H1 (cell line): ENCODE measurements around the gene SERPINB8. TPM values are rescaled to one million over a fixed set of nuclear protein-coding genes. Genes with fewer than 3 reads are reported as not detected.

Experiments
- CTCF ChIA-PET: fragments of 300-600 bp; sonication (Branson Sonifier 250); formaldehyde crosslinking; loops from one replicate; lab custom pipeline; 2021; ENCODE audit not compliant: partially characterized antibody; lab: Charles Lee
- POLR2A ChIA-PET: fragments of 300-600 bp; sonication (Branson Sonifier 250); formaldehyde crosslinking; loops from one replicate; lab custom pipeline; 2021; ENCODE audit warnings: inconsistent platforms; ENCODE audit not compliant: partially characterized antibody; lab: Charles Lee
- DNase-seq, 2 experiments: peaks; one replicate each; pipeline versions ENCODE4 v3.0.0 to v3.0.0-alpha.2; 2010 to 2022; ENCODE audit warnings: low spot score in 2 of 2, low read depth in 1 of 2, mixed read lengths in 1 of 2
- FAIRE-seq: peaks from 2 replicates; lab custom pipeline; 2011; peaks lifted over from hg19 to GRCh38; lab: Jason Lieb, UNC
- H2AFZ ChIP-seq: 2 replicates; pipeline ENCODE4 v1.8.1; 2012; ENCODE audit warnings: low read length, inconsistent platforms
- H2AK5ac ChIP-seq: 2 replicates; pipeline ENCODE4 v1.6.1; 2013; ENCODE audit warnings: low read depth, low read length
- H2BK120ac ChIP-seq: replicated peaks from 2 replicates; pipeline ENCODE3; 2013; ENCODE audit warnings: low read depth, low read length, inconsistent platforms
- H2BK12ac ChIP-seq: 2 replicates; pipeline ENCODE4 v1.6.1; 2013; ENCODE audit warnings: low read depth, low read length
- H2BK15ac ChIP-seq: 2 replicates; pipeline ENCODE4 v1.6.1; 2013; ENCODE audit warnings: low read length
- H2BK20ac ChIP-seq: 2 replicates; pipeline ENCODE4 v1.6.1; 2013; ENCODE audit warnings: low read length
- H2BK5ac ChIP-seq: 2 replicates; pipeline ENCODE4 v1.6.1; 2013; ENCODE audit warnings: low read depth, low read length
- H3K14ac ChIP-seq: 2 replicates; pipeline ENCODE4 v1.6.1; 2013; ENCODE audit warnings: inconsistent platforms; ENCODE audit not compliant: insufficient read length
- H3K18ac ChIP-seq: 2 replicates; pipeline ENCODE4 v1.6.1; 2013; ENCODE audit warnings: low read length; ENCODE audit errors: extremely low read depth
- H3K23ac ChIP-seq: 2 replicates; pipeline ENCODE4 v1.6.1; 2013; ENCODE audit warnings: inconsistent platforms; ENCODE audit not compliant: insufficient read length
- H3K23me2 ChIP-seq: 2 replicates; pipeline ENCODE4 v1.6.1; 2013; ENCODE audit warnings: low read depth, low read length
- H3K27ac ChIP-seq: 2 replicates; pipeline ENCODE4 v1.6.1; 2011; ENCODE audit warnings: low read depth, low read length, inconsistent platforms
- H3K27me3 ChIP-seq, 4 experiments: replicated peaks in 1 of 4; 1 replicate in 1 of 4; 2 replicates in 3 of 4; pipeline versions ENCODE4 v1.6.1 to v1.8.1; 2011 to 2013; ENCODE audit warnings: low read length in 3 of 4, mild to moderate bottlenecking in 3 of 4, inconsistent platforms in 2 of 4, mixed read lengths in 2 of 4, moderate library complexity in 1 of 4; ENCODE audit not compliant: control insufficient read depth in 3 of 4, insufficient read depth in 3 of 4; ENCODE audit errors: extremely low read depth in 1 of 4
- H3K36me3 ChIP-seq, 4 experiments: 2 replicates each; pipeline versions ENCODE4 v1.6.1 to v1.8.1; 2011 to 2013; ENCODE audit warnings: mild to moderate bottlenecking in 4 of 4, low read length in 3 of 4, moderate library complexity in 2 of 4, control low read depth in 1 of 4, inconsistent platforms in 1 of 4; ENCODE audit not compliant: insufficient read depth in 4 of 4, control insufficient read depth in 2 of 4
- H3K4ac ChIP-seq: replicated peaks from 2 replicates; pipeline ENCODE3; 2013; ENCODE audit warnings: low read length, low read depth, mixed read lengths, inconsistent platforms; ENCODE audit not compliant: insufficient read length
- H3K4me1 ChIP-seq, 4 experiments: replicated peaks in 1 of 4; 1 replicate in 1 of 4; 2 replicates in 3 of 4; pipeline versions ENCODE4 v1.6.1 to v1.8.1; 2011 to 2013; ENCODE audit warnings: low read length in 3 of 4, inconsistent platforms in 2 of 4, mixed read lengths in 1 of 4; ENCODE audit not compliant: insufficient read depth in 4 of 4, control insufficient read depth in 3 of 4
- H3K4me2 ChIP-seq, 2 experiments: 2 replicates each; pipeline versions ENCODE4 v1.6.1 to v1.8.1; 2011 to 2013; ENCODE audit warnings: low read depth in 2 of 2, low read length in 2 of 2, control low read depth in 1 of 2, inconsistent platforms in 1 of 2, mild to moderate bottlenecking in 1 of 2; ENCODE audit not compliant: insufficient read depth in 1 of 2
- H3K4me3 ChIP-seq, 4 experiments: fragments of 200-600, 300-600 bp in 1 of 4; sonication (generic), shearing (Covaris generic), sonication (Bioruptor Twin) in 1 of 4; 2 replicates each; pipeline versions ENCODE4 v1.5.1 to v1.8.1; 2011 to 2016; ENCODE audit warnings: low read length in 4 of 4, low read depth in 3 of 4, control low read depth in 2 of 4, inconsistent platforms in 2 of 4, mild to moderate bottlenecking in 2 of 4, mixed read lengths in 1 of 4, moderate library complexity in 1 of 4; ENCODE audit not compliant: insufficient read depth in 2 of 4; ENCODE audit errors: extremely low read depth in 1 of 4
- H3K56ac ChIP-seq: replicated peaks from 2 replicates; pipeline ENCODE3; 2013; ENCODE audit warnings: low read depth, mild to moderate bottlenecking, mixed read lengths, low read length, inconsistent platforms; ENCODE audit not compliant: insufficient read length
- H3K79me1 ChIP-seq: 2 replicates; pipeline ENCODE4 v1.6.1; 2013; ENCODE audit warnings: low read depth, low read length, control low read depth
- H3K79me2 ChIP-seq, 2 experiments: 2 replicates each; pipeline versions ENCODE4 v1.6.1 to v1.8.1; 2012 to 2013; ENCODE audit warnings: low read length in 2 of 2, mild to moderate bottlenecking in 2 of 2, inconsistent platforms in 1 of 2; ENCODE audit not compliant: insufficient read depth in 2 of 2, control insufficient read depth in 1 of 2
- H3K9ac ChIP-seq, 4 experiments: replicated peaks in 1 of 4; 1 replicate in 1 of 4; 2 replicates in 3 of 4; pipeline versions ENCODE4 v1.6.1 to v1.8.1; 2011 to 2013; ENCODE audit warnings: low read depth in 3 of 4, low read length in 3 of 4, control low read depth in 2 of 4, mild to moderate bottlenecking in 2 of 4, moderate library complexity in 2 of 4, inconsistent platforms in 1 of 4; ENCODE audit errors: extremely low read depth in 1 of 4
- H3K9me3 ChIP-seq, 2 experiments: 2 replicates each; pipeline versions ENCODE4 v1.6.1 to v1.8.1; 2012 to 2013; ENCODE audit warnings: mild to moderate bottlenecking in 2 of 2, moderate library complexity in 2 of 2, control low read depth in 1 of 2, inconsistent platforms in 1 of 2, low read depth in 1 of 2, low read length in 1 of 2, mixed read lengths in 1 of 2; ENCODE audit not compliant: insufficient read depth in 2 of 2
- H4K20me1 ChIP-seq, 2 experiments: replicated peaks in 1 of 2; 2 replicates each; pipeline versions ENCODE3 to v1.8.1; 2011 to 2013; ENCODE audit warnings: inconsistent platforms in 2 of 2, low read length in 2 of 2, mild to moderate bottlenecking in 1 of 2; ENCODE audit not compliant: insufficient read depth in 2 of 2, control insufficient read depth in 1 of 2
- H4K5ac ChIP-seq: 2 replicates; pipeline ENCODE4 v1.6.1; 2013; ENCODE audit warnings: low read length, low read depth, mixed read lengths, inconsistent platforms; ENCODE audit not compliant: insufficient read length
- H4K8ac ChIP-seq: 2 replicates; pipeline ENCODE4 v1.8.0; 2013; ENCODE audit warnings: mild to moderate bottlenecking, moderate library complexity, low read length, inconsistent platforms; ENCODE audit not compliant: insufficient read depth; ENCODE audit errors: extremely low read depth
- H4K91ac ChIP-seq: replicated peaks from 2 replicates; pipeline ENCODE3; 2013; ENCODE audit warnings: low read length, mixed read lengths, inconsistent platforms; ENCODE audit not compliant: insufficient read length
- ASH2L ChIP-seq: fragments of 200-600, 300-600 bp; sonication (generic); IDR thresholded peaks from one replicate; pipeline ENCODE4 v1.7.1; 2017; ENCODE audit warnings: low read length
- ATF2 ChIP-seq: IDR thresholded peaks from 2 replicates; pipeline ENCODE4 v1.6.1; 2012; ENCODE audit warnings: low read length, inconsistent platforms
- CREB1 ChIP-seq: IDR thresholded peaks from 2 replicates; pipeline ENCODE4 v1.6.1; 2012; ENCODE audit warnings: inconsistent platforms
- E2F6 ChIP-seq: IDR thresholded peaks from 2 replicates; pipeline ENCODE4 v1.6.1; 2012; ENCODE audit warnings: inconsistent platforms
- EZH2 ChIP-seq: fragments of 200-600 bp; sonication (generic); IDR thresholded peaks from 2 replicates; pipeline ENCODE4 v1.7.1; 2012; ENCODE audit warnings: low read depth, mild to moderate bottlenecking, moderate library complexity, low read length, inconsistent platforms; ENCODE audit not compliant: severe bottlenecking
- JUND ChIP-seq: IDR thresholded peaks from 2 replicates; pipeline ENCODE4 v1.6.1; 2011; ENCODE audit warnings: mild to moderate bottlenecking, improper control_type of control experiment, low read length
- KDM5A ChIP-seq: fragments of 200-600 bp; IDR thresholded peaks from 2 replicates; pipeline ENCODE4 v1.7.1; 2012; ENCODE audit warnings: mild to moderate bottlenecking, low read length, inconsistent platforms, mixed read lengths
- NANOG ChIP-seq: IDR thresholded peaks from 2 replicates; pipeline ENCODE4 v1.6.1; 2011; ENCODE audit warnings: low read length, low read depth, mild to moderate bottlenecking, inconsistent platforms; ENCODE audit not compliant: insufficient read depth, poor library complexity, severe bottlenecking
- SIN3A ChIP-seq, 2 experiments: IDR thresholded peaks in 1 of 2; conservative IDR thresholded peaks in 1 of 2; 2 replicates each; pipeline ENCODE4 v1.6.1; 2011 to 2012; ENCODE audit warnings: low read length in 2 of 2, improper control_type of control experiment in 1 of 2, low read depth in 1 of 2, mild to moderate bottlenecking in 1 of 2
- SP2 ChIP-seq: IDR thresholded peaks from 2 replicates; pipeline ENCODE4 v1.6.1; 2012; ENCODE audit warnings: mild to moderate bottlenecking, low read length, inconsistent platforms
- TAF1 ChIP-seq: IDR thresholded peaks from 2 replicates; pipeline ENCODE4 v1.6.1; 2011; ENCODE audit warnings: mild to moderate bottlenecking, low read depth, low read length
- whole genome bisulfite sequencing, 2 experiments: shearing (Covaris generic) in 1 of 2; methylation state at CpG; one replicate each; pipeline versions ENCODE4 v1.1.6 to v1.1.7; 2013 to 2015; ENCODE audit warnings: low lambda C conversion rate in 2 of 2, mixed read lengths in 2 of 2, inconsistent platforms in 1 of 2, low coverage in 1 of 2, missing lambda C conversion rate in 1 of 2; ENCODE audit not compliant: insufficient replicate concordance in 2 of 2, insufficient coverage in 1 of 2, insufficient read length in 1 of 2; ENCODE audit errors: extremely low coverage in 1 of 2, missing lambda C conversion rate in 1 of 2; 5-methylcytosine and 5-hydroxymethylcytosine counted together
- polyA plus RNA-seq, 7 experiments: library from polyadenylated mRNA; depleted of rRNA in 3 of 7; stranded (reverse) in 5 of 7; unstranded in 2 of 7; fragments of >200 nt in 5 of 7; fragments of 200-250 nt in 2 of 7; gene quantifications; 1 replicate in 5 of 7; 2 replicates in 1 of 7; 4 replicates in 1 of 7; pipeline versions ENCODE4 v1.2.1 to v1.2.3, GENCODE V29; 2011 to 2013; ENCODE audit warnings: missing spikeins in 2 of 7, mixed read lengths in 2 of 7
- total RNA-seq: library from RNA; stranded (reverse); fragmentation: NEBNext Ultra II Directional; extraction: Animal tissue kit (Norgen Biotek cat#: 25700); gene quantifications from 2 replicates; pipeline ENCODE4 v1.2.1, GENCODE V29; 2021

Gene SERPINB8
- total and polyA plus RNA-seq, 2 of the 8 experiments (the other 6 are each of a cell fraction or from before 2014, with no cell fraction given) = 0.42 to 1.2 TPM

- no peak overlapping the region for H2BK12ac ChIP-seq
- H3K27ac ChIP-seq = no peak overlapping the region
- no peak overlapping the region for H4K5ac ChIP-seq
- no peak overlapping the region for H3K56ac ChIP-seq
- no peak overlapping the region for H2BK15ac ChIP-seq
- CTCF ChIA-PET = interaction anchor here (2.0 kb wide), 1 partner anchor 11 kb away, joined by 5 read pairs; no protein-coding TSS in a partner anchor
- no peaks in the 10 kb centered on the region for H4K20me1 ChIP-seq
- H3K4me1 ChIP-seq = no peaks in the 10 kb centered on the region
- H4K8ac ChIP-seq = no peak overlapping the region
- no peak overlapping the region for H3K23ac ChIP-seq
- no peak overlapping the region for H2AK5ac ChIP-seq
- H2AFZ ChIP-seq = no peak overlapping the region
- WGBS, 2 experiments = 86% methylated on average over 3 of the region's 3 CpGs; no CpG with 5 or more reads in 1 of the 2 experiments
- H3K4ac ChIP-seq = no peak overlapping the region
- H3K9me3 ChIP-seq = no peaks in the 10 kb centered on the region
- H3K23me2 ChIP-seq = peaks cover 3% of the 10 kb centered on the region; the same call in 1 of the 2 replicates
- H2BK120ac ChIP-seq = no peak overlapping the region
- FAIRE-seq = no peak
- H3K79me1 ChIP-seq = no peaks in the 10 kb centered on the region
- no peak overlapping the region for H3K18ac ChIP-seq
- H2BK20ac ChIP-seq = no peak overlapping the region
- POLR2A ChIA-PET = no interaction called here
- no peak for DNase-seq
- H4K91ac ChIP-seq = no peak overlapping the region
- no peak overlapping the region for H3K9ac ChIP-seq
- no peak overlapping the region for H2BK5ac ChIP-seq
- H3K79me2 ChIP-seq = no peaks in the 10 kb centered on the region
- no peak overlapping the region for H3K4me2 ChIP-seq
- no peak overlapping the region for H3K4me3 ChIP-seq
- no peaks in the 10 kb centered on the region for H3K27me3 ChIP-seq
- no peak overlapping the region for H3K14ac ChIP-seq
- H3K36me3 ChIP-seq = no peaks in the 10 kb centered on the region
- TF ChIP-seq TAF1 = no peak
- no peak for TF ChIP-seq NANOG
- no peak for TF ChIP-seq ASH2L
- no peak for TF ChIP-seq ATF2
- TF ChIP-seq E2F6 = no peak
- no peak for TF ChIP-seq SP2
- no peak for TF ChIP-seq KDM5A
- no peak for TF ChIP-seq CREB1
- TF ChIP-seq EZH2 = no peak
- TF ChIP-seq JUND = no peak
- TF ChIP-seq SIN3A (conservative IDR thresholded peaks at IDR 0.05 in 1 of 2, IDR thresholded peaks at IDR 0.05 in 1 of 2; ENCODE audit: low read depth in 1 of 2, low read length in 2 of 2) = no peak
These were observed 22.7 kb upstream of the SERPINB8 start for GRCh38 chr18:63947051-63947790.
